ENCODE measurements around the gene DLG4. TPM values are rescaled to one million over a fixed set of nuclear protein-coding genes. Genes with fewer than 3 reads are reported as not detected.
A peak's percentile ranks its signal among the peaks of the same experiment; 100 is the strongest.

The DLG4 gene
- total RNA-seq, 2 donors from 2014 or later, result 35.1 to 68.5 TPM

- TF ChIP-seq CTCF (conservative IDR thresholded peaks at IDR 0.05), result no peak
- no peaks in the 10 kb centered on the region for H3K9me3 ChIP-seq (ENCODE audit: control insufficient read depth, low read length)
- H3K4me1 ChIP-seq (ENCODE audit: control insufficient read depth, insufficient read depth, low read length), result no peaks in the 10 kb centered on the region
- peak overlapping the region; percentile 71 for H3K27ac ChIP-seq (ENCODE audit: low read depth, low read length)
- peaks cover 34% of the 10 kb centered on the region for H3K36me3 Mint-ChIP-seq (ENCODE audit: low read depth)
- H3K27me3 Mint-ChIP-seq (ENCODE audit: insufficient read depth), result no peaks in the 10 kb centered on the region
- peak overlapping the region; percentile 98 for H3K27ac Mint-ChIP-seq
- no peaks in the 10 kb centered on the region for H3K27me3 ChIP-seq (ENCODE audit: control insufficient read depth, insufficient read depth, low read length, poor library complexity, severe bottlenecking)
- H3K4me3 Mint-ChIP-seq, result peak overlapping the region; percentile 100
- H3K9ac ChIP-seq (ENCODE audit: extremely low read depth, low read length, poor library complexity, severe bottlenecking), result peak overlapping the region; percentile 85
- H3K9me3 Mint-ChIP-seq, result no peaks in the 10 kb centered on the region
- peaks cover 20% of the 10 kb centered on the region for H3K4me1 Mint-ChIP-seq
- WGBS, 2 experiments (ENCODE audit: insufficient coverage in 1 of 2, insufficient read length in 1 of 2), result 4 to 5% methylated on average over 47 to 49 of the region's 49 CpGs
- peak overlapping the region; percentile 89 for H3K4me3 ChIP-seq (ENCODE audit: low read length)
- peak; percentile 100 for DNase-seq
- H3K36me3 ChIP-seq (ENCODE audit: control insufficient read depth, insufficient read depth, low read length), result peaks cover 34% of the 10 kb centered on the region
These were observed 23.2 kb upstream of the DLG4 start for GRCh38 chr17:7242717-7243452.

DNA sequence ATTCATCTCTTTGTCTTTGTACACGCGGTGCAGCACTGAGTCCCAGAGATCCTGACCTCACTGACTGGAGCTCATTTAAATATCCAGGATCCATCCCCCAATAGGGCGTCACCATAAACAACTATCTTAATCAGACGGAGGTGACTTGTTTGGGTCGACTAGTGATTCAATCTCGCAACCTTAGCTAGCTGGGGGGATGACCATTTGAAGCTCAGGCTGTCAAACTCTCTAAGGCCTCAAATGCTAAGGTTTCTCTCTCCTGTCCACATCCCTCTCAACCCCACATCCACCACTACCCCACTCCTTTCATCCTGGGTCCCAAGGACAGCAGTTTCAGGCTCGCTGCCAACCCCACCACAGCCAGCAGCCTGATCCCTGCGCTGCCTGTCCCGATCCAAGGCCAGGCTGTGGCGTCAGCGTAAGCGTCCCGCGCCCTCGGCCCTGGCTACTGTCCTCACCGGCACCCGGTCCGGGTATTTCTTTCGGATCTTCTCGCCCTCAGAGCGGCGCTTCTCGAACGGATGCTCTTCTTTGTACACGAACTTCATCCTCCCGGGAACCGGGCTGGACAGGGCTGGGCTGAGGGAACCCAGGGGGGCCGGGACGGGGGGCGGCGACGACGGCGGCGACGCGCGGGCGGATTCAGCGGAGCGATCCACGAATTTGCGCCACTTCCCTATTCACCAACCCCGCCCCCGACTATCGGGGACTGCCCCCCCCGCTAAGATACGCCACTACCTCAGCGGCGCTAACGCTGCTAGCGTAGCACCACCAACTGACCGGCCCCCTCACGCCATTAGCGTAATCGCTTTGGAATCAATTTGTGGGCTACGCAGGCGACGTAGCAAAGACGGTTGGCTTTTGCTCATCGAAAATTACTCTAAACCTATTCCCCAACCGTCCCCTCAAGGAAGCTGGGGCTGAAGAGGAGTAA lies 22.4 kb upstream of the DLG4 start, which contains the start of gene GABARAP:
Gene GABARAP, minus strand, starts transcription at position 667 of the 934 bp plus-strand sequence. Its CDS starts 119 bp downstream, at position 548.
- Mint-ChIP-seq H3K4me1 (peaks cover 23% of the 10 kb centered on the region), H3K27me3 (ENCODE audit: insufficient read depth) (no peaks in the 10 kb centered on the region), H3K36me3 (ENCODE audit: low read depth) (peaks cover 38% of the 10 kb centered on the region), H3K9me3 (no peaks in the 10 kb centered on the region), H3K27ac (peak within 1 kb of the TSS; percentile 98), H3K4me3 (peak within 1 kb of the TSS; percentile 100)
- Histone ChIP-seq H3K27ac (ENCODE audit: low read depth, low read length) (peak within 1 kb of the TSS; percentile 81), H3K9ac (ENCODE audit: extremely low read depth, low read length, poor library complexity, severe bottlenecking) (peak within 1 kb of the TSS; percentile 85), H3K9me3 (ENCODE audit: control insufficient read depth, low read length) (no peaks in the 10 kb centered on the region), H3K4me3 (ENCODE audit: low read length) (peak within 1 kb of the TSS; percentile 89), H3K36me3 (ENCODE audit: control insufficient read depth, insufficient read depth, low read length) (peaks cover 37% of the 10 kb centered on the region), H3K4me1 (ENCODE audit: control insufficient read depth, insufficient read depth, low read length) (no peaks in the 10 kb centered on the region), H3K27me3 (ENCODE audit: control insufficient read depth, insufficient read depth, low read length, poor library complexity, severe bottlenecking) (no peaks in the 10 kb centered on the region)
- no peak for TF ChIP-seq CTCF (conservative IDR thresholded peaks at IDR 0.05)
- peak; percentile 98 for DNase-seq
- WGBS, 2 experiments (ENCODE audit: insufficient coverage in 1 of 2, insufficient read length in 1 of 2), result 0% methylated on average over 26 to 62 of the region's 62 CpGs

DNA sequence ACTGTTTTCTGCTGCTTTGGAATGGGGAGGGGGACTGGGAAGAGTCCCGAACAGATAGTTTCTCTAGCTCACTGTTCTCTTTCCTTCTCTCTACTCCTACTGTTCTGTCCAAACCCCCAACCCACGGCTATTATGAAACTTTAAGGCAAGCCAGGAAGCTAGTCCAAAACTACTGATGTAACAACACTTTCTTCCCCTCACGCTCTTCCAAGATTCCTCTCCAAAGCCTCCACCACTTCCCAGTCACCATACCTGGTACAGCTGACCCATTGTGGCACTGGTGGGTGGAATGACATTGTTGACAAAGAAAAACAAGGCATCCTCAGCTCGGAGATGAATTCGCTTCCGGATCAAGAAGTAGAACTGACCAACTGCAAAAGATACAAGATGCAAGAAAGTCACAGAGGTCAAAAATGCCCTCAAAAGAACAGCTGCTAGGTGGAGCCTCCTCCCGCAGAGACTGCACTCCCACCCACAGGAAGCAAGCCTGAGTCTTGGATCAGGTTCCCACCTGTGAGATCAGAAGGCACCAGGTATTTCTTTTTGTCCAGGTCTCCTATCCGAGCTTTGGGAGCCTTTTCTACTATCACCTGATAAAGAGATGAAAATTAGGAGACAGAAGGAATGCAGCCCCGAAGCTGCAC lies 21.6 kb upstream of the DLG4 start:
- no peaks in the 10 kb centered on the region for H3K9me3 Mint-ChIP-seq
- Histone ChIP-seq H3K36me3 (ENCODE audit: control insufficient read depth, insufficient read depth, low read length) (peaks cover 37% of the 10 kb centered on the region), H3K4me1 (ENCODE audit: control insufficient read depth, insufficient read depth, low read length) (peaks cover 1% of the 10 kb centered on the region), H3K27me3 (ENCODE audit: control insufficient read depth, insufficient read depth, low read length, poor library complexity, severe bottlenecking) (no peaks in the 10 kb centered on the region), H3K4me3 (ENCODE audit: low read length) (peak overlapping the region; percentile 89), H3K27ac (ENCODE audit: low read depth, low read length) (peak overlapping the region; percentile 36), H3K9ac (ENCODE audit: extremely low read depth, low read length, poor library complexity, severe bottlenecking) (peak overlapping the region; percentile 85), H3K9me3 (ENCODE audit: control insufficient read depth, low read length) (no peaks in the 10 kb centered on the region)
- no peak for TF ChIP-seq CTCF (conservative IDR thresholded peaks at IDR 0.05)
- peak overlapping the region; percentile 100 for H3K4me3 Mint-ChIP-seq
- WGBS, 2 experiments (ENCODE audit: insufficient coverage in 1 of 2, insufficient read length in 1 of 2), result 54 to 70% methylated on average over 6 to 9 of the region's 9 CpGs
- no peaks in the 10 kb centered on the region for H3K27me3 Mint-ChIP-seq (ENCODE audit: insufficient read depth)
- peaks cover 38% of the 10 kb centered on the region for H3K36me3 Mint-ChIP-seq (ENCODE audit: low read depth)
- peak overlapping the region; percentile 98 for H3K27ac Mint-ChIP-seq
- no peak for DNase-seq
- peaks cover 27% of the 10 kb centered on the region for H3K4me1 Mint-ChIP-seq

Measured in endodermal cell (in vitro differentiated cells).